ENCODE data around the gene ABCA12.

- TF ChIP-seq, protein P1, sequence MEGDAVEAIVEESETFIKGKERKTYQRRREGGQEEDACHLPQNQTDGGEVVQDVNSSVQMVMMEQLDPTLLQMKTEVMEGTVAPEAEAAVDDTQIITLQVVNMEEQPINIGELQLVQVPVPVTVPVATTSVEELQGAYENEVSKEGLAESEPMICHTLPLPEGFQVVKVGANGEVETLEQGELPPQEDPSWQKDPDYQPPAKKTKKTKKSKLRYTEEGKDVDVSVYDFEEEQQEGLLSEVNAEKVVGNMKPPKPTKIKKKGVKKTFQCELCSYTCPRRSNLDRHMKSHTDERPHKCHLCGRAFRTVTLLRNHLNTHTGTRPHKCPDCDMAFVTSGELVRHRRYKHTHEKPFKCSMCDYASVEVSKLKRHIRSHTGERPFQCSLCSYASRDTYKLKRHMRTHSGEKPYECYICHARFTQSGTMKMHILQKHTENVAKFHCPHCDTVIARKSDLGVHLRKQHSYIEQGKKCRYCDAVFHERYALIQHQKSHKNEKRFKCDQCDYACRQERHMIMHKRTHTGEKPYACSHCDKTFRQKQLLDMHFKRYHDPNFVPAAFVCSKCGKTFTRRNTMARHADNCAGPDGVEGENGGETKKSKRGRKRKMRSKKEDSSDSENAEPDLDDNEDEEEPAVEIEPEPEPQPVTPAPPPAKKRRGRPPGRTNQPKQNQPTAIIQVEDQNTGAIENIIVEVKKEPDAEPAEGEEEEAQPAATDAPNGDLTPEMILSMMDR (IDR thresholded peaks at IDR 0.05; ENCODE audit: low read length), result no peak
- TF ChIP-seq EZH2 (IDR thresholded peaks at IDR 0.05; ENCODE audit: borderline replicate concordance, low read length), result no peak
Observed at GRCh38 chr2:215020283-215020682, 118.1 kb downstream of the ABCA12 start.
